Fibroblast of lung (primary cell): ENCODE data around the gene KIAA2012. TPM values are rescaled to one million over a fixed set of nuclear protein-coding genes. Genes with fewer than 3 reads are reported as not detected.
A peak's percentile ranks its signal among the peaks of the same experiment; 100 is the strongest.

Experiments
- DNase-seq, 2 donors: peaks; one replicate each; pipeline versions ENCODE4 v3.0.0 to v3.0.0-alpha.2; 2010; ENCODE audit warnings: low read depth in 2 of 2
- H2AFZ ChIP-seq: 2 replicates; pipeline ENCODE4 v1.5.1; 2012; ENCODE audit warnings: low read length, control low read depth, inconsistent platforms
- H3K27ac ChIP-seq: 2 replicates; pipeline ENCODE4 v1.5.1; 2011; ENCODE audit warnings: low read length, control low read depth; ENCODE audit not compliant: insufficient read depth
- H3K27me3 ChIP-seq: 2 replicates; pipeline ENCODE4 v1.5.1; 2011; ENCODE audit warnings: mild to moderate bottlenecking, low read length; ENCODE audit not compliant: control insufficient read depth, insufficient read depth
- H3K36me3 ChIP-seq: 2 replicates; pipeline ENCODE4 v1.5.1; 2011; ENCODE audit warnings: low read length; ENCODE audit not compliant: control insufficient read depth, insufficient read depth
- H3K4me1 ChIP-seq: 2 replicates; pipeline ENCODE4 v1.5.1; 2011; ENCODE audit warnings: low read length; ENCODE audit not compliant: control insufficient read depth, insufficient read depth; ENCODE audit errors: extremely low read depth
- H3K4me2 ChIP-seq: 2 replicates; pipeline ENCODE4 v1.5.1; 2011; ENCODE audit warnings: low read length, control low read depth; ENCODE audit not compliant: insufficient read depth; ENCODE audit errors: extremely low read depth
- H3K4me3 ChIP-seq, 4 experiments: fragments of 200-600 bp in 1 of 4; sonication (generic) in 1 of 4; replicated peaks in 1 of 4; 2 replicates each; pipeline ENCODE4 v1.5.1; 2011 to 2016; ENCODE audit warnings: low read length in 4 of 4, low read depth in 3 of 4, mild to moderate bottlenecking in 3 of 4, control low read depth in 2 of 4, inconsistent platforms in 1 of 4, mixed read lengths in 1 of 4; ENCODE audit not compliant: insufficient read depth in 1 of 4; ENCODE audit errors: control extremely low read depth in 1 of 4
- H3K79me2 ChIP-seq: 2 replicates; pipeline ENCODE4 v1.5.1; 2012; ENCODE audit warnings: mild to moderate bottlenecking, low read length, inconsistent platforms; ENCODE audit not compliant: control insufficient read depth, insufficient read depth
- H3K9ac ChIP-seq: 2 replicates; pipeline ENCODE4 v1.5.1; 2011; ENCODE audit warnings: mild to moderate bottlenecking, low read length, control low read depth; ENCODE audit not compliant: insufficient read depth
- H3K9me3 ChIP-seq: 2 replicates; pipeline ENCODE4 v1.5.1; 2012; ENCODE audit warnings: low read depth, low read length; ENCODE audit not compliant: control insufficient read depth, insufficient read depth
- H4K20me1 ChIP-seq: 2 replicates; pipeline ENCODE4 v1.5.1; 2011; ENCODE audit warnings: low read length; ENCODE audit not compliant: control insufficient read depth, insufficient read depth; ENCODE audit errors: extremely low read depth
- CTCF ChIP-seq, 2 donors: IDR thresholded peaks in 1 of 2; conservative IDR thresholded peaks in 1 of 2; 1 replicate in 1 of 2; 2 replicates in 1 of 2; pipeline ENCODE4 v1.5.1; 2011 to 2012; ENCODE audit warnings: low read length in 2 of 2, control low read depth in 1 of 2, inconsistent platforms in 1 of 2, low read depth in 1 of 2, mild to moderate bottlenecking in 1 of 2
- EZH2 ChIP-seq: IDR thresholded peaks from 2 replicates; pipeline ENCODE4 v1.5.1; 2012; ENCODE audit warnings: low read length, control low read depth, mild to moderate bottlenecking; ENCODE audit errors: missing control alignments
- polyA plus RNA-seq, 2 donors: library from polyadenylated mRNA; depleted of rRNA in 1 of 2; stranded (reverse) in 1 of 2; unstranded in 1 of 2; fragments of >200 nt; gene quantifications; 2 replicates each; pipeline ENCODE4 v1.2.1, GENCODE V29; 2011 to 2012; ENCODE audit warnings: missing spikeins in 1 of 2
- total RNA-seq: library from RNA; depleted of rRNA; stranded (reverse); fragments of >200 nt; gene quantifications from 2 replicates; pipeline ENCODE4 v1.2.1, GENCODE V29; 2014

KIAA2012 gene
- total and polyA plus RNA-seq, 2 donors (not counting 1 experiment from before 2014, with no cell fraction given), result 0.09 TPM; not detected in 1

GRCh38 chr2:202064171-202064880 is 8.7 kb upstream of the KIAA2012 start:
- Histone ChIP-seq H3K36me3 (no peaks in the 10 kb centered on the region), H3K9ac (no peak overlapping the region), H3K27me3 (no peaks in the 10 kb centered on the region), H3K4me3 (no peak overlapping the region), H3K79me2 (no peaks in the 10 kb centered on the region), H3K4me2 (peak overlapping the region; percentile 52), H2AFZ (peak overlapping the region; percentile 63), H3K4me1 (peaks cover 5% of the 10 kb centered on the region), H3K9me3 (no peaks in the 10 kb centered on the region), H4K20me1 (no peaks in the 10 kb centered on the region), H3K27ac (peak overlapping the region; percentile 66)
- TF ChIP-seq CTCF (conservative IDR thresholded peaks at IDR 0.05 in 1 of 2, IDR thresholded peaks at IDR 0.05 in 1 of 2; ENCODE audit: low read depth in 1 of 2, low read length in 2 of 2), result no peak
- no peak for TF ChIP-seq EZH2
- peak; percentile 79 to 99 for DNase-seq

DNA sequence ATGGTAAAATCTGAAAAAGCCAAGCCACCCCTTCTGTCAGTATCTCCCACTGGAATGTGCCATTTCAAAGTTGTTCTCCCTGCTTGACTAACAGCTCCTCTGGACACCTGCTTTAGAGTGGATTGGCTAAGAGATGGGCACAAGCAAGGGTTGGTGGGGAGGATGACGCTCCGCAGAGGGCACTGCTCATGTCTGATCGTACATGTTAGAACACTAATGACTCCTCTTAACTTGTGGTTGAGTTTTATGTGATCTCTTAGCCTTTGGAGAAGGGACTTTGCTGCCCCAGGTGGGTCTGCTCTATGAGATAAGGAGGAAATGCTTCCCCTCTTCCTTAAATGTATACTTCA is 8.2 kb upstream of the KIAA2012 start:
- Histone ChIP-seq H3K79me2 (no peaks in the 10 kb centered on the region), H3K27ac (peak overlapping the region; percentile 66), H3K4me3 (no peak overlapping the region), H3K9ac (no peak overlapping the region), H2AFZ (no peak overlapping the region), H3K4me2 (peak overlapping the region; percentile 52), H3K36me3 (no peaks in the 10 kb centered on the region), H3K4me1 (peaks cover 5% of the 10 kb centered on the region), H4K20me1 (no peaks in the 10 kb centered on the region), H3K27me3 (no peaks in the 10 kb centered on the region), H3K9me3 (no peaks in the 10 kb centered on the region)
- no peak for DNase-seq
- TF ChIP-seq EZH2, result no peak
- no peak for TF ChIP-seq CTCF (conservative IDR thresholded peaks at IDR 0.05 in 1 of 2, IDR thresholded peaks at IDR 0.05 in 1 of 2; ENCODE audit: low read depth in 1 of 2, low read length in 2 of 2)

- Histone ChIP-seq H3K36me3 (no peaks in the 10 kb centered on the region), H3K27me3 (no peaks in the 10 kb centered on the region), H3K4me3 (no peak overlapping the region), H3K9ac (no peak overlapping the region), H3K27ac (no peak overlapping the region), H3K79me2 (no peaks in the 10 kb centered on the region), H3K4me2 (no peak overlapping the region), H3K9me3 (no peaks in the 10 kb centered on the region), H4K20me1 (no peaks in the 10 kb centered on the region), H3K4me1 (peaks cover 5% of the 10 kb centered on the region), H2AFZ (no peak overlapping the region)
- TF ChIP-seq CTCF (conservative IDR thresholded peaks at IDR 0.05 in 1 of 2, IDR thresholded peaks at IDR 0.05 in 1 of 2; ENCODE audit: low read depth in 1 of 2, low read length in 2 of 2), result no peak
- no peak for DNase-seq
Observed at GRCh38 chr2:202065876-202066275, 7.2 kb upstream of the KIAA2012 start.
